HepG2 (cell line): Measurements from ENCODE around the gene CIART. TPM values are rescaled to one million over a fixed set of nuclear protein-coding genes. Genes with fewer than 3 reads are reported as not detected.

Experiments used
- AGO2 ChIP-seq: fragments of 200-400 bp; formaldehyde crosslinking; optimal IDR thresholded peaks from 2 replicates; pipeline ENCODE3; 2017; ENCODE audit warnings: mild to moderate bottlenecking, low read depth, low read length, moderate library complexity
- DMAP1 ChIP-seq: IDR thresholded peaks from 2 replicates; pipeline ENCODE4 v1.6.1; 2016
- HCFC1 ChIP-seq: fragments of 150-350 bp; IDR thresholded peaks from 2 replicates; pipeline ENCODE4 v1.6.1; 2014; ENCODE audit warnings: low read depth, low read length
- HNRNPUL1 ChIP-seq: fragments of 200-400 bp; formaldehyde crosslinking; IDR thresholded peaks from 2 replicates; pipeline ENCODE4 v1.6.1; 2017; ENCODE audit warnings: low read depth, mild to moderate bottlenecking, low read length, moderate library complexity
- KDM5A ChIP-seq: fragments of 200-600 bp; sonication (generic); IDR thresholded peaks from 2 replicates; pipeline ENCODE4 v1.7.0; 2018; ENCODE audit warnings: antibody characterized with exemption, mild to moderate bottlenecking, low read length, borderline replicate concordance
- KLF12 ChIP-seq: sonication (generic); formaldehyde crosslinking; IDR thresholded peaks from 2 replicates; pipeline ENCODE4 v1.4.0; 2020; ENCODE audit warnings: missing genetic modification reagents, borderline replicate concordance
- KMT2B ChIP-seq: IDR thresholded peaks from 2 replicates; pipeline ENCODE4 v1.6.1; 2016; ENCODE audit warnings: missing genetic modification reagents, missing compliant biosample characterization
- MAZ ChIP-seq, 2 experiments: sonication (generic) in 1 of 2; formaldehyde crosslinking in 1 of 2; IDR thresholded peaks; 2 replicates each; pipeline versions ENCODE4 v1.5.0 to v1.6.1; 2012 to 2020; ENCODE audit warnings: low read depth in 2 of 2, mild to moderate bottlenecking in 2 of 2, borderline replicate concordance in 1 of 2, improper control_type of control experiment in 1 of 2, low read length in 1 of 2, missing genetic modification reagents in 1 of 2, moderate library complexity in 1 of 2
- MIER3 ChIP-seq: IDR thresholded peaks from 2 replicates; pipeline ENCODE4 v1.6.1; 2016; ENCODE audit warnings: missing compliant biosample characterization, borderline replicate concordance
- RXRA ChIP-seq: sonication (generic); formaldehyde crosslinking; IDR thresholded peaks from 2 replicates; pipeline ENCODE4 v1.5.1; 2020; ENCODE audit warnings: missing genetic modification reagents
- SALL2 ChIP-seq: sonication (generic); formaldehyde crosslinking; IDR thresholded peaks from 2 replicates; pipeline ENCODE4 v1.8.1; 2023; ENCODE audit warnings: mild to moderate bottlenecking, missing genetic modification reagents, inconsistent platforms
- SP2 ChIP-seq: sonication (generic); formaldehyde crosslinking; IDR thresholded peaks from 2 replicates; pipeline ENCODE4 v1.5.1; 2020; ENCODE audit warnings: mild to moderate bottlenecking, missing genetic modification reagents
- SRSF1 ChIP-seq: fragments of 200-400 bp; formaldehyde crosslinking; optimal IDR thresholded peaks from 2 replicates; pipeline ENCODE3; 2017; ENCODE audit warnings: mild to moderate bottlenecking, low read depth, low read length, moderate library complexity
- TGIF2 ChIP-seq: IDR thresholded peaks from 2 replicates; pipeline ENCODE4 v1.6.1; 2016; ENCODE audit warnings: control low read depth, missing compliant biosample characterization
- ZBTB7A ChIP-seq: sonication (generic); formaldehyde crosslinking; IDR thresholded peaks from 2 replicates; pipeline ENCODE4 v1.8.0; 2022; ENCODE audit warnings: mild to moderate bottlenecking, missing genetic modification reagents
- ZFP90 ChIP-seq: sonication (generic); formaldehyde crosslinking; IDR thresholded peaks from 2 replicates; pipeline ENCODE4 v1.8.0; 2022; ENCODE audit warnings: missing genetic modification reagents, mild to moderate bottlenecking, inconsistent platforms, borderline replicate concordance
- ZFY ChIP-seq: sonication (generic); formaldehyde crosslinking; IDR thresholded peaks from 2 replicates; pipeline ENCODE4 v1.4.0; 2020; ENCODE audit warnings: missing genetic modification reagents
- ZMYM2 ChIP-seq: sonication (generic); formaldehyde crosslinking; IDR thresholded peaks from 2 replicates; pipeline ENCODE4 v1.8.0; 2022; ENCODE audit warnings: mild to moderate bottlenecking, missing genetic modification reagents
- ZNF367 ChIP-seq: sonication (generic); formaldehyde crosslinking; IDR thresholded peaks from 2 replicates; pipeline ENCODE4 v1.4.0; 2020; ENCODE audit warnings: missing genetic modification reagents, borderline replicate concordance
- polyA plus RNA-seq, 8 experiments: library from polyadenylated mRNA; depleted of rRNA in 3 of 8; stranded (reverse) in 7 of 8; unstranded in 1 of 8; fragments of >200 nt; fragmentation: Illumina TruSeq in 4 of 8; extraction: Trizol in 4 of 8; gene quantifications; 2 replicates each; pipeline versions ENCODE4 v1.2.1 to v1.2.3, GENCODE V29; 2011 to 2016; ENCODE audit warnings: low read depth in 4 of 8, missing spikeins in 1 of 8, mixed read lengths in 1 of 8; ENCODE audit not compliant: insufficient read depth in 1 of 8
- total RNA-seq, 5 experiments: library from RNA; depleted of rRNA; stranded (reverse); fragments of >200 nt; fragmentation: Illumina TruSeq; extraction: Trizol; gene quantifications; 2 replicates each; pipeline ENCODE4 v1.2.3, GENCODE V29; 2016; ENCODE audit warnings: low read depth in 1 of 5
- TF ChIP-seq, protein P1 (sequence below): sonication (generic); formaldehyde crosslinking; IDR thresholded peaks from 2 replicates; pipeline ENCODE4 v1.5.0; 2020; ENCODE audit warnings: missing genetic modification reagents
- TF ChIP-seq, protein P2 (sequence below): sonication (generic); formaldehyde crosslinking; IDR thresholded peaks from 2 replicates; pipeline ENCODE4 v1.4.0; 2020; ENCODE audit warnings: mild to moderate bottlenecking, missing genetic modification reagents
- TF ChIP-seq, protein P3 (sequence below): sonication (generic); formaldehyde crosslinking; IDR thresholded peaks from 2 replicates; pipeline ENCODE4 v1.9.0; 2022; ENCODE audit warnings: missing genetic modification reagents, mild to moderate bottlenecking, borderline replicate concordance
- TF ChIP-seq, protein P4 (sequence below): sonication (generic); formaldehyde crosslinking; IDR thresholded peaks from 2 replicates; pipeline ENCODE4 v1.5.0; 2020; ENCODE audit warnings: mild to moderate bottlenecking, missing genetic modification reagents, moderate library complexity
- TF ChIP-seq, protein P5 (sequence below): sonication (generic); formaldehyde crosslinking; IDR thresholded peaks from 2 replicates; pipeline ENCODE4 v1.8.1; 2023; ENCODE audit warnings: mild to moderate bottlenecking, missing genetic modification reagents

Gene CIART
- total and polyA plus RNA-seq, 2 of the 13 experiments (the other 11 are each of a cell fraction or from before 2014, with no cell fraction given): 0.58 TPM; not detected in 1

DNA sequence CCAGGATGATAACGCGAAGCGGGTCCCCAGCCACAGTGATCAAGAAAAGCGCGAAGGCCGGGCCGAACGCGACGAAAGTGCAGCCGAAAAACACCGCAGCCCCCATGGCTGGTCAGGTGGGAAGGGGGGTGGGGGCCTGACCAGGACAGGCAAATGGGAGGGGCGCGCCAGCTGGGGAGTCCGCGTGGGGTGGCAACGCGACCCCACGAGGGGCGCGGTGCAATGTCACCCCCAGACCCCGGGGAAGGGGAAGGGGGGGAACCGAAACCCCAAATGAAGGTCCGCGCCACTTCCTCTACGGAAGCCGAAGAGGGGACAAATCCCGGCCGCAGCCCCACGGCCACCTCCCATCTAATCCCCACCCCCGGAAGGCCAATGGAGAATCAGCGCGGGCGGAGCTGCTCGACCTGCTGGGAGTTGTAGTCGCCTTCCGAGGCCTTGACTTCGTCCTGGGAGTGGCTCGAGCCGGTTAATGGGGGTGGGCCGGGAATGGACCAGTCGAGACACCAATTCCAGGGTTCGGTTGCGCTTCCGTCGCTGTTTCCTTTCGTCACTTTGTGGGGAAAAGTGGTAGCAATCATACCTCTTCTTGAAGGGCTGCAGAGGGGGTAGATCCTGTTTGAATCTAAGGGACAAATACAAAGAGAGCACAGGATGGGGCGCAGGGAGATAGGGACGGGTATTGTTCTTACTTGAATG lies 13.5 kb upstream of the CIART start, which contains the start of gene APH1A (continued):
- TF ChIP-seq, protein P1, sequence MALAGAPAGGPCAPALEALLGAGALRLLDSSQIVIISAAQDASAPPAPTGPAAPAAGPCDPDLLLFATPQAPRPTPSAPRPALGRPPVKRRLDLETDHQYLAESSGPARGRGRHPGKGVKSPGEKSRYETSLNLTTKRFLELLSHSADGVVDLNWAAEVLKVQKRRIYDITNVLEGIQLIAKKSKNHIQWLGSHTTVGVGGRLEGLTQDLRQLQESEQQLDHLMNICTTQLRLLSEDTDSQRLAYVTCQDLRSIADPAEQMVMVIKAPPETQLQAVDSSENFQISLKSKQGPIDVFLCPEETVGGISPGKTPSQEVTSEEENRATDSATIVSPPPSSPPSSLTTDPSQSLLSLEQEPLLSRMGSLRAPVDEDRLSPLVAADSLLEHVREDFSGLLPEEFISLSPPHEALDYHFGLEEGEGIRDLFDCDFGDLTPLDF (CRISPR knock-in tag): peak; percentile 86; the same call in 1 of the 2 replicates
- TF ChIP-seq HCFC1: peak; percentile 84
- TF ChIP-seq SRSF1: peak; percentile 89
- TF ChIP-seq ZFP90: peak; percentile 85; the same call in 1 of the 2 replicates
- peak; percentile 80; the same call in 1 of the 2 replicates for TF ChIP-seq ZFY (CRISPR knock-in tag)
- TF ChIP-seq HNRNPUL1: no peak
- peak; percentile 71 for TF ChIP-seq MAZ (IDR thresholded peaks at IDR 0.05; ENCODE audit: borderline replicate concordance, low read depth, low read length)
- peak; percentile 72 for TF ChIP-seq MAZ (CRISPR knock-in tag; IDR thresholded peaks at IDR 0.05; ENCODE audit: low read depth)
- peak; percentile 72; the same call in 1 of the 2 replicates for TF ChIP-seq ZBTB7A (CRISPR knock-in tag)
- peak; percentile 55; the same call in 1 of the 2 replicates for TF ChIP-seq RXRA (CRISPR knock-in tag)
- peak; percentile 74 for TF ChIP-seq DMAP1
- no peak; the same call in 1 of the 2 replicates for TF ChIP-seq ZNF367 (CRISPR knock-in tag)
- TF ChIP-seq KLF12 (CRISPR knock-in tag): peak; percentile 97; the same call in 1 of the 2 replicates
- TF ChIP-seq MIER3 (CRISPR knock-in tag): peak; percentile 16; the same call in 1 of the 2 replicates
- TF ChIP-seq, protein P2, sequence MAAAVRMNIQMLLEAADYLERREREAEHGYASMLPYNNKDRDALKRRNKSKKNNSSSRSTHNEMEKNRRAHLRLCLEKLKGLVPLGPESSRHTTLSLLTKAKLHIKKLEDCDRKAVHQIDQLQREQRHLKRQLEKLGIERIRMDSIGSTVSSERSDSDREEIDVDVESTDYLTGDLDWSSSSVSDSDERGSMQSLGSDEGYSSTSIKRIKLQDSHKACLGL: peak; percentile 48; the same call in 1 of the 2 replicates
- 0 out of 2 replicates have a peak, but pooled peaks have one; percentile 54 for TF ChIP-seq TGIF2 (CRISPR knock-in tag)
- TF ChIP-seq AGO2: peak; percentile 53
- peak; percentile 73 for TF ChIP-seq SP2 (CRISPR knock-in tag)
- TF ChIP-seq KDM5A: peak; percentile 96
- TF ChIP-seq, protein P3, sequence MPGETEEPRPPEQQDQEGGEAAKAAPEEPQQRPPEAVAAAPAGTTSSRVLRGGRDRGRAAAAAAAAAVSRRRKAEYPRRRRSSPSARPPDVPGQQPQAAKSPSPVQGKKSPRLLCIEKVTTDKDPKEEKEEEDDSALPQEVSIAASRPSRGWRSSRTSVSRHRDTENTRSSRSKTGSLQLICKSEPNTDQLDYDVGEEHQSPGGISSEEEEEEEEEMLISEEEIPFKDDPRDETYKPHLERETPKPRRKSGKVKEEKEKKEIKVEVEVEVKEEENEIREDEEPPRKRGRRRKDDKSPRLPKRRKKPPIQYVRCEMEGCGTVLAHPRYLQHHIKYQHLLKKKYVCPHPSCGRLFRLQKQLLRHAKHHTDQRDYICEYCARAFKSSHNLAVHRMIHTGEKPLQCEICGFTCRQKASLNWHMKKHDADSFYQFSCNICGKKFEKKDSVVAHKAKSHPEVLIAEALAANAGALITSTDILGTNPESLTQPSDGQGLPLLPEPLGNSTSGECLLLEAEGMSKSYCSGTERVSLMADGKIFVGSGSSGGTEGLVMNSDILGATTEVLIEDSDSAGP (CRISPR knock-in tag): peak; percentile 81
- TF ChIP-seq, protein P4, sequence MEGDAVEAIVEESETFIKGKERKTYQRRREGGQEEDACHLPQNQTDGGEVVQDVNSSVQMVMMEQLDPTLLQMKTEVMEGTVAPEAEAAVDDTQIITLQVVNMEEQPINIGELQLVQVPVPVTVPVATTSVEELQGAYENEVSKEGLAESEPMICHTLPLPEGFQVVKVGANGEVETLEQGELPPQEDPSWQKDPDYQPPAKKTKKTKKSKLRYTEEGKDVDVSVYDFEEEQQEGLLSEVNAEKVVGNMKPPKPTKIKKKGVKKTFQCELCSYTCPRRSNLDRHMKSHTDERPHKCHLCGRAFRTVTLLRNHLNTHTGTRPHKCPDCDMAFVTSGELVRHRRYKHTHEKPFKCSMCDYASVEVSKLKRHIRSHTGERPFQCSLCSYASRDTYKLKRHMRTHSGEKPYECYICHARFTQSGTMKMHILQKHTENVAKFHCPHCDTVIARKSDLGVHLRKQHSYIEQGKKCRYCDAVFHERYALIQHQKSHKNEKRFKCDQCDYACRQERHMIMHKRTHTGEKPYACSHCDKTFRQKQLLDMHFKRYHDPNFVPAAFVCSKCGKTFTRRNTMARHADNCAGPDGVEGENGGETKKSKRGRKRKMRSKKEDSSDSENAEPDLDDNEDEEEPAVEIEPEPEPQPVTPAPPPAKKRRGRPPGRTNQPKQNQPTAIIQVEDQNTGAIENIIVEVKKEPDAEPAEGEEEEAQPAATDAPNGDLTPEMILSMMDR (CRISPR knock-in tag): peak; percentile 23; the same call in 1 of the 2 replicates
- peak; percentile 88 for TF ChIP-seq KMT2B (CRISPR knock-in tag)
- TF ChIP-seq ZMYM2 (CRISPR knock-in tag): no peak
- peak; percentile 65 for TF ChIP-seq SALL2
- TF ChIP-seq, protein P5, sequence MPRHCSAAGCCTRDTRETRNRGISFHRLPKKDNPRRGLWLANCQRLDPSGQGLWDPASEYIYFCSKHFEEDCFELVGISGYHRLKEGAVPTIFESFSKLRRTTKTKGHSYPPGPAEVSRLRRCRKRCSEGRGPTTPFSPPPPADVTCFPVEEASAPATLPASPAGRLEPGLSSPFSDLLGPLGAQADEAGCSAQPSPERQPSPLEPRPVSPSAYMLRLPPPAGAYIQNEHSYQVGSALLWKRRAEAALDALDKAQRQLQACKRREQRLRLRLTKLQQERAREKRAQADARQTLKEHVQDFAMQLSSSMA: peak; percentile 78
